Prostate gland (tissue), 2 donors: ENCODE data around the gene PLEKHA3.

Source experiments
- CTCF ChIP-seq, 4 experiments: fragments of 200-600 bp in 2 of 4; fragments of 450-650 bp in 2 of 4; sonication (generic) in 2 of 4; IDR thresholded peaks; 1 replicate in 3 of 4; 2 replicates in 1 of 4; pipeline ENCODE4 v1.5.1; 2016 to 2019; ENCODE audit warnings: antibody characterized with exemption in 4 of 4, mild to moderate bottlenecking in 2 of 4, moderate library complexity in 2 of 4
- POLR2A ChIP-seq: fragments of 450-650 bp; IDR thresholded peaks from one replicate; pipeline ENCODE4 v1.6.1; 2016; ENCODE audit warnings: antibody characterized with exemption, mild to moderate bottlenecking
- POLR2AphosphoS5 ChIP-seq: sonication (generic); formaldehyde crosslinking; IDR thresholded peaks from one replicate; pipeline ENCODE4 v1.6.1; 2017; ENCODE audit warnings: antibody characterized with exemption

GRCh38 chr2:178476477-178476876, 3.8 kb upstream of the PLEKHA3 start:
- TF ChIP-seq POLR2AphosphoS5 (no peak), CTCF (IDR thresholded peaks at IDR 0.05) (no peak), POLR2A (no peak)
